Keratinocyte (primary cell): ENCODE data around the gene HOXD13. TPM values are rescaled to one million over a fixed set of nuclear protein-coding genes. Genes with fewer than 3 reads are reported as not detected.

Experiments used
- DNase-seq: peaks from one replicate; pipeline ENCODE4 v3.0.0-alpha.2; 2011; ENCODE audit warnings: low read depth, missing footprints, low spot score
- FAIRE-seq: peaks from 2 replicates; lab custom pipeline; 2011; peaks lifted over from hg19 to GRCh38; lab: Jason Lieb, UNC
- H2AFZ ChIP-seq: 2 replicates; pipeline ENCODE4 v1.6.0; 2012; ENCODE audit warnings: low read length, control low read depth, inconsistent platforms; ENCODE audit not compliant: control insufficient read depth
- H3K27ac ChIP-seq: 2 replicates; pipeline ENCODE4 v1.5.1; 2011; ENCODE audit warnings: low read length; ENCODE audit not compliant: control insufficient read depth, insufficient read depth
- H3K27me3 ChIP-seq: 3 replicates; pipeline ENCODE4 v1.6.0; 2011; ENCODE audit warnings: low read length; ENCODE audit not compliant: control insufficient read depth, insufficient read depth; ENCODE audit errors: extremely low read depth
- H3K36me3 ChIP-seq, 2 experiments: 2 replicates in 1 of 2; 3 replicates in 1 of 2; pipeline ENCODE4 v1.5.1; 2011; ENCODE audit warnings: low read length in 2 of 2, mild to moderate bottlenecking in 1 of 2; ENCODE audit not compliant: control insufficient read depth in 2 of 2, insufficient read depth in 2 of 2; ENCODE audit errors: extremely low read depth in 1 of 2
- H3K4me1 ChIP-seq: 3 replicates; pipeline ENCODE4 v1.5.1; 2011; ENCODE audit warnings: low read length; ENCODE audit not compliant: control insufficient read depth, insufficient read depth; ENCODE audit errors: extremely low read depth
- H3K4me2 ChIP-seq: 3 replicates; pipeline ENCODE4 v1.6.0; 2011; ENCODE audit warnings: low read depth, low read length; ENCODE audit not compliant: control insufficient read depth, insufficient read depth; ENCODE audit errors: extremely low read depth
- H3K4me3 ChIP-seq, 3 experiments: fragments of 200-600 bp in 1 of 3; sonication (generic) in 1 of 3; 2 replicates in 2 of 3; 3 replicates in 1 of 3; pipeline ENCODE4 v1.5.1; 2011 to 2016; ENCODE audit warnings: low read length in 3 of 3, mild to moderate bottlenecking in 3 of 3, control low read depth in 2 of 3, inconsistent platforms in 1 of 3, low read depth in 1 of 3, mixed read lengths in 1 of 3, mixed run types in 1 of 3, moderate library complexity in 1 of 3; ENCODE audit not compliant: control insufficient read depth in 2 of 3, insufficient read depth in 2 of 3; ENCODE audit errors: extremely low read depth in 1 of 3
- H3K79me2 ChIP-seq: 2 replicates; pipeline ENCODE4 v1.6.0; 2012; ENCODE audit warnings: low read length; ENCODE audit not compliant: control insufficient read depth, insufficient read depth
- H3K9ac ChIP-seq: 3 replicates; pipeline ENCODE4 v1.6.0; 2011; ENCODE audit warnings: low read length; ENCODE audit not compliant: control insufficient read depth, insufficient read depth; ENCODE audit errors: extremely low read depth
- H3K9me1 ChIP-seq: 3 replicates; pipeline ENCODE4 v1.6.0; 2011; ENCODE audit warnings: low read length; ENCODE audit not compliant: control insufficient read depth, insufficient read depth; ENCODE audit errors: extremely low read depth
- H3K9me3 ChIP-seq: 2 replicates; pipeline ENCODE4 v1.5.1; 2012; ENCODE audit warnings: low read depth, low read length; ENCODE audit not compliant: control insufficient read depth
- H4K20me1 ChIP-seq: 3 replicates; pipeline ENCODE4 v1.6.0; 2011; ENCODE audit warnings: low read length; ENCODE audit not compliant: control insufficient read depth, insufficient read depth; ENCODE audit errors: extremely low read depth
- EZH2 ChIP-seq: IDR thresholded peaks from one replicate; pipeline ENCODE4 v1.6.1; 2012; ENCODE audit warnings: inconsistent platforms, mild to moderate bottlenecking, low read length, moderate library complexity
- dilution Hi-C: fragments of 300-500 bp; cut with MboI; formaldehyde crosslinking; loops from one replicate; pipeline ENCODE4 v1.7.0; 2020; ENCODE audit warnings: low sequenced_read_pairs; ENCODE audit not compliant: extremely low pct_ligation_motif_present
- polyA plus RNA-seq, 5 experiments: library from polyadenylated mRNA; depleted of rRNA in 3 of 5; stranded (reverse) in 3 of 5; stranded (forward) in 1 of 5; unstranded in 1 of 5; fragments of >200 nt; gene quantifications; 1 replicate in 1 of 5; 2 replicates in 3 of 5; 3 replicates in 1 of 5; pipeline versions ENCODE4 v1.2.1 to v1.2.3, GENCODE V29; 2011 to 2012; ENCODE audit warnings: missing spikeins in 2 of 5, low read depth in 1 of 5, low replicate concordance in 1 of 5
- TF ChIP-seq, protein P1 (sequence below), 3 experiments: IDR thresholded peaks in 1 of 3; conservative IDR thresholded peaks in 1 of 3; optimal IDR thresholded peaks in 1 of 3; 2 replicates in 2 of 3; 3 replicates in 1 of 3; pipeline versions ENCODE3 to v1.5.1; 2011; ENCODE audit warnings: low read length in 3 of 3, mild to moderate bottlenecking in 3 of 3, moderate library complexity in 2 of 3, control low read depth in 1 of 3, inconsistent platforms in 1 of 3; ENCODE audit not compliant: insufficient read depth in 2 of 3; ENCODE audit errors: extremely low read depth in 1 of 3

The HOXD13 gene
- polyA plus RNA-seq, 1 donor (not counting 4 experiments of a cell fraction or from before 2014, with no cell fraction given): not detected

DNA sequence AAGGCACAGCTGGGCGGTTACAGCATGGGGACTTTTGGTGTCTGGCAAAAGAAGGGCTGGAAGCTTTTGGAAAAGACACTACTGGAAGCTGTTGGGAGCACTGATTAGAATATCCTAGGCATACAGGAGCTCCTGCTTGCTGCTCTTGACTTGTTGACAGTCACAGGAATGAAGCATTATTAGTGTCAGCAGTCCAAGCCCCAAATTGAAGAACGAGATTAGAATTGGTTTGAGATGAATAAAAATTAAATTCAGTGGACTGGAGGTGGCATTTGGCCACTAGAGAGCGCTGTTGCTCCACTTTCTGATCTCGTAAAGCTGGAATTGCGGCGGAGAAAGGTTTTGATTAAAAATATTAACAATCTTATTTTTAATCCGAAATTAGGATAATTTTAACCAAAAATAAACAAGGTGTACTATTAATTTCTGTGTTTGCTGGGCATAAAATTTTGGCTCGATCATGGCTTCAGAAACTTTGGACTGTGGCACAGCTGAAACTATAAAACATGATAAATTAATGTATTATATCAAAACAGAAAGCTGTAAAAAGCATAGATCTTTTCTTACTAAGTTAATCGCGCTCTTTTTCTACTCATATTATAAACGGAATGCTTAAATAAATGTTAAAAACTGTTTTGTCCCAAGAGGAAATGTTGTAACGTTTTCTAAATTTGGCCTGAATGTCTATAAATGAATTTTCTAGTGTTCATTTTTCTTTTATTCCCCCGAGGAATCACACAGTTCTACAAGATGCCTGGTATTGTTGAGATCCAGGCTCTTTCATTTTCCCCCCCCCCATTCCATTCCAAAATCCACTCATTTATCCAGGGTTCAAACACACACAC lies 34.6 kb downstream of the HOXD13 start:
- H3K4me1 ChIP-seq: no peaks in the 10 kb centered on the region
- no peak overlapping the region for H3K4me2 ChIP-seq
- no peak overlapping the region for H3K4me3 ChIP-seq
- FAIRE-seq (no peak), DNase-seq (no peak)
- dilution Hi-C loops: no loop called here
- H3K9me1 ChIP-seq: no peaks in the 10 kb centered on the region
- H3K79me2 ChIP-seq: no peaks in the 10 kb centered on the region
- H3K27ac ChIP-seq: no peak overlapping the region
- H3K27me3 ChIP-seq: peaks cover 94% of the 10 kb centered on the region
- H3K9ac ChIP-seq: no peak overlapping the region
- H3K36me3 ChIP-seq: no peaks in the 10 kb centered on the region
- H4K20me1 ChIP-seq: no peaks in the 10 kb centered on the region
- no peak overlapping the region for H2AFZ ChIP-seq
- TF ChIP-seq, protein P1, sequence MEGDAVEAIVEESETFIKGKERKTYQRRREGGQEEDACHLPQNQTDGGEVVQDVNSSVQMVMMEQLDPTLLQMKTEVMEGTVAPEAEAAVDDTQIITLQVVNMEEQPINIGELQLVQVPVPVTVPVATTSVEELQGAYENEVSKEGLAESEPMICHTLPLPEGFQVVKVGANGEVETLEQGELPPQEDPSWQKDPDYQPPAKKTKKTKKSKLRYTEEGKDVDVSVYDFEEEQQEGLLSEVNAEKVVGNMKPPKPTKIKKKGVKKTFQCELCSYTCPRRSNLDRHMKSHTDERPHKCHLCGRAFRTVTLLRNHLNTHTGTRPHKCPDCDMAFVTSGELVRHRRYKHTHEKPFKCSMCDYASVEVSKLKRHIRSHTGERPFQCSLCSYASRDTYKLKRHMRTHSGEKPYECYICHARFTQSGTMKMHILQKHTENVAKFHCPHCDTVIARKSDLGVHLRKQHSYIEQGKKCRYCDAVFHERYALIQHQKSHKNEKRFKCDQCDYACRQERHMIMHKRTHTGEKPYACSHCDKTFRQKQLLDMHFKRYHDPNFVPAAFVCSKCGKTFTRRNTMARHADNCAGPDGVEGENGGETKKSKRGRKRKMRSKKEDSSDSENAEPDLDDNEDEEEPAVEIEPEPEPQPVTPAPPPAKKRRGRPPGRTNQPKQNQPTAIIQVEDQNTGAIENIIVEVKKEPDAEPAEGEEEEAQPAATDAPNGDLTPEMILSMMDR (optimal IDR thresholded peaks at IDR 0.05 in 1 of 3, IDR thresholded peaks at IDR 0.05 in 1 of 3, conservative IDR thresholded peaks at IDR 0.05 in 1 of 3; ENCODE audit: extremely low read depth in 1 of 3, insufficient read depth in 2 of 3, low read length in 3 of 3): peak; percentile 58 to 74 (median 70)
- TF ChIP-seq EZH2: no peak
- H3K9me3 ChIP-seq: no peaks in the 10 kb centered on the region

DNA sequence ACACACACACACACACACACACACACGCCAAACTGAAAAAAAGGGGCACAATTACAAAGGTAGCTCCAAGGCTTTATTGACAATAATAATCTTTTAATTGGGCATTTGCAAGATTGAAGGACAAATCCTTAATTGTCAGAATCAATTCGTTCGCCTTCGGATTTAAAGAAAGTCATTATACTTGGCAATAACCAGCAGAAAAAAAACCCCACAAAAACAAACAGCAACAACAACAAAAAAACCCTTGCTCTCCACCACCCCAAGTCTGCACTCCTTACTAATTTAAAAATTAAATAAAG lies 35.2 kb downstream of the HOXD13 start:
- H3K79me2 ChIP-seq: no peaks in the 10 kb centered on the region
- no peak overlapping the region for H3K4me2 ChIP-seq
- no peak overlapping the region for H2AFZ ChIP-seq
- no peaks in the 10 kb centered on the region for H3K36me3 ChIP-seq
- no peak overlapping the region for H3K27ac ChIP-seq
- H3K4me1 ChIP-seq: no peaks in the 10 kb centered on the region
- H4K20me1 ChIP-seq: no peaks in the 10 kb centered on the region
- FAIRE-seq: no peak
- dilution Hi-C loops: no loop called here
- peaks cover 94% of the 10 kb centered on the region for H3K27me3 ChIP-seq
- no peaks in the 10 kb centered on the region for H3K9me1 ChIP-seq
- no peak for DNase-seq
- no peaks in the 10 kb centered on the region for H3K9me3 ChIP-seq
- H3K4me3 ChIP-seq: no peak overlapping the region
- no peak for TF ChIP-seq EZH2
- TF ChIP-seq, protein P1 (optimal IDR thresholded peaks at IDR 0.05 in 1 of 3, IDR thresholded peaks at IDR 0.05 in 1 of 3, conservative IDR thresholded peaks at IDR 0.05 in 1 of 3; ENCODE audit: extremely low read depth in 1 of 3, insufficient read depth in 2 of 3, low read length in 3 of 3): no peak
- H3K9ac ChIP-seq: no peak overlapping the region
